ENCODE measurements around the gene ARHGAP33.
"Not testable (repeated sequence)": the region's sequence is repeated elsewhere in the genome, so short reads cannot be mapped to it uniquely, and the experiment has no call there.

The ARHGAP33 gene

GRCh38 chr19:35755131-35755549 is 20.2 kb upstream of the ARHGAP33 start:
- no peak for DNase-seq (ENCODE audit: low read depth)

- DNase-seq (ENCODE audit: low read depth): peak; percentile 32
Measured at GRCh38 chr19:35755550-35756376, 19.6 kb upstream of the ARHGAP33 start.

- peak; percentile 58 for DNase-seq (ENCODE audit: low read depth)
Measured at GRCh38 chr19:35756377-35757230, 18.8 kb upstream of the ARHGAP33 start, which contains the start of gene HSPB6. Gene HSPB6, minus strand, starts transcription at chr19:35757029. Its CDS starts 21 bp downstream, at chr19:35757008.

GRCh38 chr19:35757231-35757748 is 18.1 kb upstream of the ARHGAP33 start:
- peak; percentile 93 for DNase-seq (ENCODE audit: low read depth)

GRCh38 chr19:35757749-35758608 is 17.4 kb upstream of the ARHGAP33 start, which contains the start of gene PROSER3:
Gene PROSER3, plus strand, starts transcription at chr19:35758176. Its CDS starts 40 bp downstream, at chr19:35758216.
- DNase-seq (ENCODE audit: low read depth): peak; percentile 99

- no peak for DNase-seq (ENCODE audit: low read depth)
Measured at GRCh38 chr19:35759697-35760096, 15.7 kb upstream of the ARHGAP33 start.

- no peak for DNase-seq (ENCODE audit: low read depth)
Measured at GRCh38 chr19:35760711-35761349, 14.5 kb upstream of the ARHGAP33 start.

GRCh38 chr19:35764432-35765315 is 10.7 kb upstream of the ARHGAP33 start:
- no peak for DNase-seq (ENCODE audit: low read depth)

GRCh38 chr19:35766571-35767104 is 8.7 kb upstream of the ARHGAP33 start:
- no peak for DNase-seq (ENCODE audit: low read depth)

GRCh38 chr19:35767288-35768081 is 7.9 kb upstream of the ARHGAP33 start:
- no peak for DNase-seq (ENCODE audit: low read depth)

- no peak for DNase-seq (ENCODE audit: low read depth)
Measured at GRCh38 chr19:35768082-35768421, 7.3 kb upstream of the ARHGAP33 start.

GRCh38 chr19:35772362-35772761 is 3.0 kb upstream of the ARHGAP33 start:
- not testable (repeated sequence) for DNase-seq (ENCODE audit: low read depth)

- peak; percentile 48 for DNase-seq (ENCODE audit: low read depth)
Measured at GRCh38 chr19:35773020-35773806, 2.2 kb upstream of the ARHGAP33 start.

GRCh38 chr19:35774274-35775045 is 904 bp upstream of the ARHGAP33 start:
- DNase-seq (ENCODE audit: low read depth): no peak

- no peak for DNase-seq (ENCODE audit: low read depth)
Measured at GRCh38 chr19:35775046-35775297, 392 bp upstream of the ARHGAP33 start.

- no peak for DNase-seq (ENCODE audit: low read depth)
Measured at GRCh38 chr19:35776102-35776788, 881 bp downstream of the ARHGAP33 start.

All from ELR (cell line).